Activated effector memory CD4-positive, alpha-beta T cell treated with Interleukin-2 at 50 U/mL for 16 hours (primary cell): Measurements from ENCODE around the gene HTRA2.
"Not testable (repeated sequence)": the region's sequence is repeated elsewhere in the genome, so short reads cannot be mapped to it uniquely, and the experiment has no call there.

Experiments used
- DNase-seq: peaks from one replicate; pipeline ENCODE4 v3.0.0-alpha.2; 2020

The HTRA2 gene

GRCh38 chr2:74529357-74530238 is at the start of gene HTRA2, which contains the start of gene AUP1:
TSS of gene HTRA2 (plus strand) at chr2:74529933. CDS start at chr2:74530007, 74 bp downstream.
TSS of gene AUP1 (minus strand) at chr2:74529706. CDS start at chr2:74529629, 77 bp downstream.
- peak; percentile 83 for DNase-seq

- no peak for DNase-seq
Measured at GRCh38 chr2:74481431-74481830, 48.3 kb upstream of the HTRA2 start.

DNA sequence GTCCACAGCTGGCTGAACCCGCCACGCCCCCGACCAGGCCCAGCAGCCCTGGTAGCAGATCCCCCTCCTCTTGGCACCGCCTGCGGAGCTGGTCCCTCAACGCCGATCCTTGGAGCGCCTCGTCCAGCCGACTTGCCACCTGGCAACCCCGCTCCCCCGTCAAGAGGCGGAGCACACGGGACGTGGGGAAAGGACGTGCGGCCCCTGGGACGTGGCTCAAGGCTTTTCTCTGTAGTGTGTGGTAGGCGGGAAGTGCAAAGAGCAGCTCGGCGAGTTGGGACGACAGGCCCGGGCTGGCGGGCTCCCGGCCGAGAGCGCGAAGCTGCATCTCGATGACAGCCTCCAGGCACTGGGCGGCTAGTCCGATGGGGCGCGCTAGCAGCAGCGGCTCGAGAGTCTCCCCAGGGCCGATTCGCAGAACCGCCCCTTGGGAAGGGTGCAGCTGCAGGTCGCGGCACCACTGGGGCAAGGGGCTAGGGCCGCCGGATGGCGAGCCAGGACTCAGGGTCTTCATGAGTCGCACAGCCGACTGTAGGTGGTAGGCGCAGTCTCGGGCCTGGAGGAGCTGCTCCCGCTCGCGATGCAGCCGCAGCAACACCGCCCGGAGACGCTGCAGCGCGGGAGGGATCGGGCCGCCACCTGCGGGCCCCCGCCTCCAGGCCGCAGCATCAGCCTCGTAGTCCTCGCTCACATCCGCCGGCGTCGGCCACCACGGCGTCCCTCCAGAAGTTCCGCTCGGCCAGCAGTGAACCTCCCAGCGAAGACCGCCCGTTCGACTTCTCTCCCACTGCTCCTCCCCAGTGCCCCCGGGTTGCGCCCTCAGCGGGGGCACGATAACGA is 47.6 kb upstream of the HTRA2 start:
- no peak for DNase-seq

GRCh38 chr2:74482801-74483674 is 46.7 kb upstream of the HTRA2 start, which contains the start of the genes CCDC142 and TTC31:
TSS of gene CCDC142 (minus strand) at chr2:74482998. CDS start at chr2:74482837, 161 bp downstream.
TSS of gene TTC31 (plus strand) at chr2:74483081. CDS start at chr2:74483096, 15 bp downstream.
- DNase-seq: peak; percentile 87

DNA sequence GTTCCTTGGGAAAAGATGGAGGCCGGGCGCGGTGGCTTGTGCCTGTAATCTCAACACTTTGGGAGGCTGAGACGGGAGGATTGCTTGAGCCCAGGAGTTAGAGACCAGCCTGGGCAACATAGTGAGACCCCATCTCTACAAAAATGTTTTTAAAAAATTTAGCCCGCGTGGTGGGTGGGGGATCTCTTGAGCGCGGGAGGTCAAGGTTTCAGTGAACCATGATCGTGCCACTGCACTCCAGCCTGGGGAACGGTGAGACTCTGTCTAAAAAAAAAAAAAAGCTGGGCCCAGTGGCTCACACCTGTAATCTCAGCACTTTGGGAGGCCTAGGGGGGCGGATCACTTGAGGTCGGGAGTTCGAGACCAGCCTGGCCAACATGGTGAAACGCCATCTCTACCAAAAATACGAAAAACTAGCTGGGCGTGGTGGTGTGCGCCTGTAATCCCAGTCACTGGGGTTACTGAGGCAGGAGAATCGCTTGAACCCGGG is 46.0 kb upstream of the HTRA2 start:
- DNase-seq: not testable (repeated sequence)

GRCh38 chr2:74486141-74486540 is 43.6 kb upstream of the HTRA2 start:
- no peak for DNase-seq

DNA sequence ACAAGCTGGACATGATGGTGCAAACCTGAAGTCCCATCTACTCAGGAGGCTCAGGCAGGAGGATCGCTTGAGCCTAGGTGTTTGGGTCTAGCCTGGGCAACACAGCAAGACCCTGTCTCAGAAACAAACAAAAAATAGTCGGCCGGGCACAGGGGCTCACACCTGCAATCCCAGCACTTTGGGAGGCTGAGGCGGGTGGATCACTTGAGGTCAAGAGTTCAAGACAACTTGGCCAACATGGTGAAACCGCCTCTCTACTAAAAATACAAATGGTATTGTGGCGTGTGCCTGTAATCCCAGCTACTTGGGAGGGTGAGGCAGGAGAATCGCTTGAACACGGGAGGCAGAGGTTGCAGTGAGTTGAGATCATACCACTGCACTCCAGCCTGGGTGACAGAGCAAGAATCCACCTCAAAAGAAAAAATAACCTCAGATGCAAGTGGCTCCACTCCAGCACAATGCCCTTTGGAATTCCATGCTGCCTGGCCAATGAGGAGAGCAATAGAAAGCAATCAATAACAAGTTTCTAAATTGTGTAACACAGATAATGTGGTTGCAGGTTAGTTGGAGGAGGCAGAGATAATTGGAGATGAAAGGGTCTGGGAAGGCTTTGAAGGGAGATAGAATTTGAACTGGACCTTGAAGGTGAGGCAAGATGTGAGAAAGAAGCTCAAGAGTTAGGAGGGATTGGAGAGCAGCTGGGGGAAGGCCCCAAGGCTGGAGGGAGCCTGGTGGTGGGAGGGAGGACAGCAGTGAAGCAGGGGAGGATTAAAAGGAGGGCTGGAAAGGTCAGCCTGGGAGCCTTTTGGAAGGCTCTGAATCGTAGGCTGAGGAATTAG is 40.9 kb upstream of the HTRA2 start:
- no peak for DNase-seq

DNA sequence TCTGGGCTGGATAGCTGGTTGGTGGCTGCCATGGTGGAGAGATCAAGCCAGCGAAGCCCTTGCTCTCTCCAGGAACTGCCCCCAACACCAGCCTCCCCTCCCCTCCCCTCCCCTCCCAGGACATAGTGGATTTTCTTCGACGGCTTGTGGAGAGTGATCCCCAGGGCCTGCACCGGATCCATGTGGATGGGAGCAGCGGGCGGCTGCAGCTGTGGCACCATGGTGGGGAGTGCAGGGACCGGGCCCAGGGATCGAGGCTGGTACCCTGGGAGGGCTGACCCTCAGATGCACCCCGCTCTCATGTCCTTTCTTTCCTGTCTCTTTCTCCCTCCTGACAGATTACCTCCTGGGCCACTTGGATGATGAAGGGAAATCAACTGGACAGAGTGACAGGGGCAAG is 39.8 kb upstream of the HTRA2 start:
- DNase-seq: no peak

GRCh38 chr2:74491648-74492544 is 37.8 kb upstream of the HTRA2 start:
- DNase-seq: no peak

GRCh38 chr2:74493546-74493945 is 36.2 kb upstream of the HTRA2 start:
- no peak for DNase-seq

DNA sequence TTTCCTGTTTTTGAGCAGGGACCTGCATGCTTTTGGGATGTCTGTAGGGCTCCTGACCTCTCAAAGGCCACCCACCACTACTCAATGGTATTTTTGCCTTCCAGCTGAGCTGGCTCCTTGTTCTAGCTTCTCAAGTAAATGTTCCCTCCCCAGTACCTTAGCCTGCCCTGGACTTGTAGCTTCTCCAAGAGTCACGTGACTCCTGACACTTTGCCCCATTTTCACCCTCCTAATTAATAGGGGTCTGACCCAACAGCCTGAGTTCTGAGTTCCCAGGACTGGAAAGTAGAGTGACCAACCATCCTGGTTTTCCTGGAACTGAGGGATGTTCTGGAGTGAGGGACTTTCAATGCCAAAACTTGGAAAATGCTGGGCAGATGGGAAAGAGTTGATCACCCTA is 34.3 kb upstream of the HTRA2 start:
- no peak for DNase-seq

DNA sequence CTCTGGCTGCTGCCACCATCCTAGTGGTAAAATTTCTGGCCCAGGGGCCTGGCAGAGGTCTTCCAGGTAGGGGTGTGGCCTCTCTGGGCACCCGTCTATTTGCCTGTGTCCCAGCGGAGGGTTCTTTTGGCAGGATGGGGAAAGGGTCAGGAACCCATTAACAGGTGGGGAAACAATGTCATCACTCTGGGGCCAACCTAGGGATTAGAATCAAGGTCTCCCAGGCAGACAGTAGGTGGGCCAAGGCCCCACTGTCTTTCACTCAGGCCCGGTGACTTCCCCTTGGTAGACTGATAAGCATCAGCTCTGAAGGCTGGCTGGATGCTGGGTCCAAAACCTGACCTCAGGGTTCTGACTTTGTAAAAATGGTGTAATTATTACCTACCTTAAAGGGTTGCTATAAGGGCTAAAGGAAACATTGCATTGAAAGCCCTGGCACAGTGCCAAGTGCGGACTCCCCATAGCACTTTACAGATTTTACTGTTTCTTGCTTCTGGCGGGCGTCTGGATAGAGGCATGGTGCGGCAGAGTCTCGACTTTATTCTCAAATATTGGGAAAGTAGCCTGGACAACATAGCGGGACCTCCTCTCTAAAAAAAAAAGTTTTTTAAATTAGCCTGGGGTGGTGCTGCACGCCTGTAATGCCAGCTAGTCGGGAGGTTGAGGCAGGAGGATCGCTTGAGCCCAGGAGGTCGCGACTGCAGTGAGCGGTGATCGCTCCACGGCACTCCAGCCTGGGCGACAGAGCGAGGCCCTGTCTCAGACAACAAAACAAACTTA is 32.5 kb upstream of the HTRA2 start:
- no peak for DNase-seq

- DNase-seq: no peak
Measured at GRCh38 chr2:74497777-74498499, 31.8 kb upstream of the HTRA2 start.

GRCh38 chr2:74498500-74499266 is 31.1 kb upstream of the HTRA2 start:
- DNase-seq: no peak

DNA sequence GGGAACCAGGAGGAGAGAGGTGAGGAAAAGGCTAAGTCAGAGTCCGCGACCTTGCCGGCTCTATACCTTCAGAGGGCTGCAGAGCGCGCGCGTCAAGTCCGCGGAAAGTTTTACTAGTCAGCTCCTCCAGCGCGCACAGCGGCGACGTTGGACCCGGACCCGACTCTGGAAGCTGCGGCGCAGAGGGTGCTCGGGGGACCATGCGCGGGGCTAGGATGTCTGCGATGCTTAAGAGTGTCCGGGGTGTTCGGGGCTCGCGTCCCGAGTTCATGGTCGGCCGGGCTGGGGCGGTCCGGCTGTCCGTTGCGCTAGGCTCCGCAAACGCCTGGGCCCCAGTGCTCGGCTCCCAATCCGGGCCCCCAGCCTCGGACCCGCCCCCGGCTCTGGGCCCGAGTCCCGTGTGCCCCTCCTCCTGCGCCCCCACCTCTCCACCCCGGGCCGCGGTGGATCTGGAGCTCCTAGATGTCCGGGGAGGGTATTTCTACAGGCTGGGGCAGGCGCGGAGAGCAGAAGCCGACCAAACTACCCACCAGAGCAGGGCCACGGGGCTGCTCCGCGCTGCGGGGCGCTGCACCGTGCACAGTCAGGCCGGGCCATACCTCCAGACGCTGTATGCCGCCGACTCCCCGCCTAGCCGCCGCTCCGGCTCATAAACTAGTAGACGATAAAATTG is 30.3 kb upstream of the HTRA2 start, which contains the start of gene LBX2:
Gene LBX2, minus strand, starts transcription at position 337 of the 673 bp plus-strand sequence. Its CDS starts 66 bp downstream, at position 271.
- no peak for DNase-seq

DNA sequence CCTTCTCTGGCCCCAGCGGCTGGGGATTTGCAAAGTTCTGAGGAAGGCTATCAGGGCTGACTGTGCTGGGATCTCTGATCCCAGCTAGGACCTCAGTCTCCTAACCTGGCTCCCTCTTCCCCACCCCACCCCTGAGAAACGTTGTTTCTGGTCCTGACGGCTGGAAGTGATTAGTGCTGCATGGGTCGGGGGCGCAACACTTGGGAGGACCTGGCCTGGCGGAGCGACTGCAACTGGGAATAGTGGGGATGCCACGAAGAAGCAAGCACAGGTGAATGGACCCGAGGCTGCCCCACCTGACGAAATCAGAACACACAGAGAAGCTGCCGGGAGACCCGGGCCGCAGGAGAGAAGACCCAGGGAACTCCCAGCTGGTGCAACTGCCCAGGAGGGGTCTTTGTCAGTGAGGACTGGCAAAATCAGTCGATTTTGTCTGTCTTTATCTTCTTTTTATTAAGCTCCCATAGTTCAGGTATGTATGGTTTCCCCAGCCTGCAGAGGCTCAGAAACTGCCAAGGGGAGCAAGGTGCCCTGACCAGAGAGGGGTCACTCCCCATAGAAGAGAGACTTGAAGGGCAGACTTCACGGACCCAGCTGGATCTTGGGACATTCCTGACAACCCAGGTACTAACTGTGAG is 29.7 kb upstream of the HTRA2 start:
- DNase-seq: no peak

- DNase-seq: no peak
Measured at GRCh38 chr2:74500578-74500946, 29.2 kb upstream of the HTRA2 start.
